ENCODE results near the gene RTL10.

- TF ChIP-seq CTCF (IDR thresholded peaks at IDR 0.05; ENCODE audit: low read depth, low read length) (no peak), POLR2A (IDR thresholded peaks at IDR 0.05; ENCODE audit: extremely low read depth, insufficient read length) (no peak), MAX (IDR thresholded peaks at IDR 0.05; ENCODE audit: low read depth, low read length) (no peak), MYC (IDR thresholded peaks at IDR 0.05; ENCODE audit: low read depth, low read length) (no peak)
Observed at GRCh38 chr22:19827341-19828034, 27.2 kb downstream of the RTL10 start.

Measured in NB4 (cell line).